Endothelial cell of umbilical vein (primary cell): Measurements from ENCODE around the gene ALB. TPM values are rescaled to one million over a fixed set of nuclear protein-coding genes. Genes with fewer than 3 reads are reported as not detected.

Experiments used
- BruUV-seq: library from RNA; stranded (reverse); fragments of 400-500 nt; replicated peaks from 2 replicates; lab custom pipeline; 2021; lab: Mats Ljungman, UMichigan
- CTCF ChIA-PET: fragments of 300-600, 350-600 bp; sonication (Branson Sonifier 250); formaldehyde crosslinking; loops from one replicate; lab custom pipeline; 2021; ENCODE audit warnings: antibody characterized with exemption, inconsistent platforms; lab: Charles Lee
- POLR2A ChIA-PET: fragments of 300-600, 350-600 bp; sonication (Branson Sonifier 250); formaldehyde crosslinking; loops from one replicate; lab custom pipeline; 2021; ENCODE audit warnings: antibody characterized with exemption, inconsistent platforms; lab: Charles Lee
- DNase-seq: peaks from one replicate; pipeline ENCODE4 v3.0.0-alpha.2; 2011; ENCODE audit warnings: low read depth, low spot score
- FAIRE-seq: peaks from 2 replicates; lab custom pipeline; 2011; peaks lifted over from hg19 to GRCh38; lab: Jason Lieb, UNC
- H2AFZ ChIP-seq: 2 replicates; pipeline ENCODE4 v1.6.0; 2012; ENCODE audit warnings: low read depth, low read length, control low read depth, inconsistent platforms
- H3K27ac ChIP-seq: 2 replicates; pipeline ENCODE4 v1.5.1; 2011; ENCODE audit warnings: low read depth, mild to moderate bottlenecking, control low read depth, low read length, moderate library complexity; ENCODE audit not compliant: insufficient read depth
- H3K27me3 ChIP-seq, 2 experiments: 2 replicates each; pipeline versions ENCODE4 v1.6.0 to v1.6.1; 2011; ENCODE audit warnings: low read length in 2 of 2, mixed read lengths in 1 of 2; ENCODE audit not compliant: control insufficient read depth in 2 of 2, insufficient read depth in 2 of 2
- H3K36me3 ChIP-seq, 2 experiments: 2 replicates in 1 of 2; 3 replicates in 1 of 2; pipeline ENCODE4 v1.5.1; 2011; ENCODE audit warnings: low read length in 2 of 2, mild to moderate bottlenecking in 1 of 2, moderate library complexity in 1 of 2; ENCODE audit not compliant: control insufficient read depth in 2 of 2, insufficient read depth in 2 of 2; ENCODE audit errors: extremely low read depth in 1 of 2
- H3K4me1 ChIP-seq: 3 replicates; pipeline ENCODE4 v1.5.1; 2011; ENCODE audit warnings: mild to moderate bottlenecking, low read length; ENCODE audit not compliant: control insufficient read depth, insufficient read depth; ENCODE audit errors: extremely low read depth
- H3K4me2 ChIP-seq: 2 replicates; pipeline ENCODE4 v1.6.1; 2011; ENCODE audit warnings: low read length, control low read depth, mixed read lengths; ENCODE audit not compliant: insufficient read depth
- H3K4me3 ChIP-seq, 3 experiments: fragments of 200-600 bp in 1 of 3; sonication (generic), shearing (Covaris generic) in 1 of 3; replicated peaks in 1 of 3; 2 replicates each; pipeline ENCODE4 v1.5.1; 2011 to 2016; ENCODE audit warnings: control low read depth in 3 of 3, low read length in 3 of 3, mild to moderate bottlenecking in 2 of 3, inconsistent platforms in 1 of 3, low read depth in 1 of 3, moderate library complexity in 1 of 3; ENCODE audit not compliant: insufficient read depth in 1 of 3
- H3K79me2 ChIP-seq: 2 replicates; pipeline ENCODE4 v1.6.0; 2012; ENCODE audit warnings: low read length, inconsistent platforms; ENCODE audit not compliant: control insufficient read depth, insufficient read depth
- H3K9ac ChIP-seq: replicated peaks from 2 replicates; pipeline ENCODE3; 2011; ENCODE audit warnings: low read length, control low read depth; ENCODE audit not compliant: insufficient read depth; ENCODE audit errors: extremely low read depth
- H3K9me1 ChIP-seq: replicated peaks from 3 replicates; pipeline ENCODE4 v1.6.0; 2011; ENCODE audit warnings: mild to moderate bottlenecking, low read length; ENCODE audit not compliant: control insufficient read depth, insufficient read depth; ENCODE audit errors: extremely low read depth
- H3K9me3 ChIP-seq: replicated peaks from 2 replicates; pipeline ENCODE4 v1.5.1; 2012; ENCODE audit warnings: low read length, inconsistent platforms; ENCODE audit not compliant: control insufficient read depth, insufficient read depth
- H4K20me1 ChIP-seq: replicated peaks from 2 replicates; pipeline ENCODE3; 2011; ENCODE audit warnings: mild to moderate bottlenecking, low read length; ENCODE audit not compliant: control insufficient read depth, insufficient read depth; ENCODE audit errors: extremely low read depth
- CTCF ChIP-seq, 2 donors: IDR thresholded peaks; 1 replicate in 1 of 2; 2 replicates in 1 of 2; pipeline ENCODE4 v1.5.1; 2011; ENCODE audit warnings: low read length in 2 of 2, mild to moderate bottlenecking in 2 of 2, moderate library complexity in 2 of 2, control low read depth in 1 of 2, inconsistent platforms in 1 of 2, low read depth in 1 of 2; ENCODE audit not compliant: insufficient read depth in 1 of 2; ENCODE audit errors: extremely low read depth in 1 of 2
- EZH2 ChIP-seq: IDR thresholded peaks from 2 replicates; pipeline ENCODE4 v1.6.1; 2012; ENCODE audit warnings: borderline replicate concordance, low read depth, mild to moderate bottlenecking, moderate library complexity, low read length, inconsistent platforms; ENCODE audit not compliant: severe bottlenecking
- FOS ChIP-seq: IDR thresholded peaks from 2 replicates; pipeline ENCODE4 v1.6.1; 2011; ENCODE audit warnings: mild to moderate bottlenecking, low read length, moderate library complexity, borderline replicate concordance; ENCODE audit not compliant: insufficient read depth
- GATA2 ChIP-seq: IDR thresholded peaks from 2 replicates; pipeline ENCODE4 v1.7.0; 2011; ENCODE audit warnings: low read depth, mild to moderate bottlenecking, moderate library complexity, mixed read lengths, low read length; ENCODE audit not compliant: insufficient read length, insufficient read depth
- JUN ChIP-seq: IDR thresholded peaks from 2 replicates; pipeline ENCODE4 v1.6.1; 2011; ENCODE audit warnings: borderline replicate concordance, low read depth; ENCODE audit not compliant: insufficient read length, insufficient read depth
- MAX ChIP-seq: IDR thresholded peaks from 2 replicates; pipeline ENCODE4 v1.6.1; 2011; ENCODE audit not compliant: insufficient read depth, insufficient read length
- MYC ChIP-seq: IDR thresholded peaks from one replicate; pipeline ENCODE4 v1.6.1; 2011; ENCODE audit warnings: mild to moderate bottlenecking, low read depth, low read length
- POLR2A ChIP-seq: IDR thresholded peaks from 2 replicates; pipeline ENCODE4 v1.6.1; 2012; ENCODE audit warnings: low read depth, mild to moderate bottlenecking, control low read depth, low read length
- POLR2AphosphoS5 ChIP-seq: IDR thresholded peaks from 2 replicates; pipeline ENCODE4 v1.6.1; 2012; ENCODE audit warnings: low read depth, mild to moderate bottlenecking, control low read depth, low read length, moderate library complexity; ENCODE audit not compliant: insufficient read depth
- dilution Hi-C: fragments of 300-500 bp; cut with MboI; formaldehyde crosslinking; loops from one replicate; pipeline ENCODE4 v1.15.0; 2019; ENCODE audit warnings: low sequenced_read_pairs; ENCODE audit not compliant: extremely low pct_ligation_motif_present
- intact Hi-C: fragments of 100-400 bp; cut with micrococcal nuclease; formaldehyde crosslinking; loops from one replicate; pipeline ENCODE4 v1.10.0; 2022
- polyA plus RNA-seq, 4 experiments: library from polyadenylated mRNA; depleted of rRNA in 3 of 4; stranded (reverse) in 3 of 4; unstranded in 1 of 4; fragments of >200 nt; gene quantifications; 2 replicates each; pipeline versions ENCODE4 v1.2.1 to v1.2.3, GENCODE V29; 2011 to 2012; ENCODE audit warnings: missing spikeins in 1 of 4
- total RNA-seq: library from RNA; stranded (reverse); gene quantifications from 2 replicates; pipeline ENCODE4 v1.2.3, GENCODE V29; 2021

ALB gene
- total and polyA plus RNA-seq, 2 donors (not counting 3 experiments of a cell fraction or from before 2014, with no cell fraction given), result not detected

- no peaks in the 10 kb centered on the region for H3K79me2 ChIP-seq
- H3K9ac ChIP-seq, result no peak overlapping the region
- no peaks in the 10 kb centered on the region for H3K4me1 ChIP-seq
- POLR2A ChIA-PET, result no interaction called here
- no TSS peak for BruUV-seq
- intact Hi-C loops, result no loop called here
- no peaks in the 10 kb centered on the region for H3K36me3 ChIP-seq
- H3K4me2 ChIP-seq, result no peak overlapping the region
- H3K9me1 ChIP-seq, result no peaks in the 10 kb centered on the region
- no peaks in the 10 kb centered on the region for H3K9me3 ChIP-seq
- dilution Hi-C loops, result no loop called here
- no peaks in the 10 kb centered on the region for H4K20me1 ChIP-seq
- CTCF ChIA-PET, result no interaction called here
- peaks cover 6 to 30% of the 10 kb centered on the region in 2 experiments for H3K27me3 ChIP-seq
- FAIRE-seq (no peak), DNase-seq (no peak)
- H3K4me3 ChIP-seq, result no peak overlapping the region
- no peak for TF ChIP-seq FOS
- TF ChIP-seq MAX, result no peak
- TF ChIP-seq EZH2, result no peak
- no peak for TF ChIP-seq CTCF (IDR thresholded peaks at IDR 0.05; ENCODE audit: extremely low read depth in 1 of 2, insufficient read depth in 1 of 2, low read depth in 1 of 2, low read length in 2 of 2)
- TF ChIP-seq POLR2A, result no peak
- TF ChIP-seq POLR2AphosphoS5, result no peak
- TF ChIP-seq MYC, result no peak
- no peak for TF ChIP-seq GATA2
- TF ChIP-seq JUN, result no peak
- H3K27ac ChIP-seq, result no peak overlapping the region
- no peak overlapping the region for H2AFZ ChIP-seq
These were observed 46.4 kb downstream of the ALB start for GRCh38 chr4:73450398-73451004.
